HUES64 (cell line): Measurements from ENCODE around the gene FBXL13.

Experiments
- H3K27ac ChIP-seq: 2 replicates; pipeline ENCODE4 v1.7.0; 2013; ENCODE audit warnings: low read depth, low read length, inconsistent platforms
- H3K27me3 ChIP-seq: 2 replicates; pipeline ENCODE4 v1.6.1; 2013; ENCODE audit warnings: mild to moderate bottlenecking, low read length; ENCODE audit not compliant: insufficient read depth
- H3K36me3 ChIP-seq: 2 replicates; pipeline ENCODE4 v1.6.1; 2013; ENCODE audit warnings: mild to moderate bottlenecking, low read length; ENCODE audit not compliant: insufficient read depth
- H3K4me1 ChIP-seq: 2 replicates; pipeline ENCODE4 v1.6.1; 2013; ENCODE audit warnings: mild to moderate bottlenecking, low read length, moderate library complexity; ENCODE audit not compliant: insufficient read depth
- H3K4me3 ChIP-seq: 2 replicates; pipeline ENCODE4 v1.5.1; 2013; ENCODE audit warnings: mild to moderate bottlenecking, low read length, moderate library complexity
- H3K9ac ChIP-seq: 2 replicates; pipeline ENCODE4 v1.6.1; 2013; ENCODE audit warnings: mild to moderate bottlenecking, low read depth, low read length
- H3K9me3 ChIP-seq: 2 replicates; pipeline ENCODE4 v1.6.1; 2013; ENCODE audit warnings: low read depth, low read length; ENCODE audit not compliant: insufficient read depth
- WGBS: fragments of 150-250, 120-280 bp; methylation state at CpG from one replicate; pipeline ENCODE4 v1.1.7; 2013; ENCODE audit warnings: missing lambda C conversion rate; 5-methylcytosine and 5-hydroxymethylcytosine counted together

FBXL13 gene

DNA sequence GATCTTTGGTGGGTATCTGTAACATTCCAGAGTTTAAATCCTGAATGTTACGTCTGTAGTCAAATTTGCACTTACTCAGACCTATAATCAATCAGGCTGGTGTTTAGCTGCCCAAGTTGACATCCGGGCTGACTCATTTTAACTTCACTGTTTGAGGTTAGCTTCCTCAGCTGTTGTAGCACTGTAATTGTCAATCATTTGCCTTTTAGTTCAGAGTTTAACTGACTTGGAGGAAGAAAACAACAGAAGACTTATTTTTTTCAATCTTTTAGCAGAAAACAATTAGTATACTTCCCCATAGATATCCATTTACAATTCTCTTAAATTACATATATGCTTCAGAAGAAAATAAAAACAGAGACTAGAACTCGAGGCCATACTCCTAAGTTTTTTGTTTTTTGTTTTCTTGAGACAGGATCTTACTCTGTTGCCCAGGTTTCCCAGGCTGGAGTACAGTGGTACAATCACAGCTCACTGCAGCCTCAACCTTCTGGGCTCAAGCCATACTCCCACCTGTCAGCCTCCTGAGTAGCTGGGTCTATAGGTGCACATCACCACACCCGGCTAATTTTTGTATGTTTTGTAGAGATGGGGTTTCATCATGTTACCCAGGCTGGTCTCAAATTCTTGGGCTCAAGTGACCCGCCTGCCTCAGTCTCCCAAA, 200.3 kb downstream of the FBXL13 start:
- Histone ChIP-seq H3K9me3 (no peaks in the 10 kb centered on the region), H3K9ac (no peak overlapping the region), H3K4me3 (no peak overlapping the region), H3K27ac (no peak overlapping the region), H3K4me1 (no peaks in the 10 kb centered on the region), H3K36me3 (no peaks in the 10 kb centered on the region), H3K27me3 (no peaks in the 10 kb centered on the region)
- WGBS = 93% methylated on average over 5 of the region's 5 CpGs

DNA sequence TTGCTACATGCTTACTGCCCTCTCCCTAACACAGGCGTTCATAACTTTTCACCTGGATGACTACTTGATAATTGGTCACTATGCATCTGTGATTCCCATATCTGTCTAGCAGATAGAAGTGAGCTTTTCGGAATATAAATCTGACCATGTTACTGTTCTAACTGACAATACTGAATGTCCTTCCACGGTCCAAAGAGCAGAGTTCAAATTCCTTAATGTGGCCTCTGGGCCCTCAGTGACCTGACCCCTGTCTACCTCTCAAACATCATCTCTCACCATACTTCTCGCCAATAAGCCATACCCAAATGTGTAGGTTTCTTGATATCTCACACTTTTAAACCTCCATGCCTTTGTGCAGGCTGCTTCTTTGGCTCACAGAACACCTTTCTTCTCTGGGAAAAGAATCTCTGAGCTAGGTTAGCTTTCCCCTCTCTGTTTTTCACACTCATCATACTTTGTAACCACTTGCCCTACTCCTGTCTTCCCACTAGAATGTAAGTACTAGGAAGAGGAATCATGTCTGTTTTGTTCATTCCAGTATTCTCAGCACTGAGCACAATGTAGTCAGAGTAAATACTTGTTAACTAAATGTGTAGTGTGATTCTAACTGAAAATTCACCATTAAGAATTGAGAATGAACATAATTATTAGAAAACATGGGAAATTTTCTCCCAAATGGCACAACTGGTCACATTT, 201.0 kb downstream of the FBXL13 start:
- Histone ChIP-seq H3K27me3 (no peaks in the 10 kb centered on the region), H3K4me1 (no peaks in the 10 kb centered on the region), H3K27ac (no peak overlapping the region), H3K9me3 (no peaks in the 10 kb centered on the region), H3K36me3 (no peaks in the 10 kb centered on the region), H3K4me3 (no peak overlapping the region), H3K9ac (no peak overlapping the region)
- 90% methylated on average over 4 of the region's 4 CpGs for WGBS

DNA sequence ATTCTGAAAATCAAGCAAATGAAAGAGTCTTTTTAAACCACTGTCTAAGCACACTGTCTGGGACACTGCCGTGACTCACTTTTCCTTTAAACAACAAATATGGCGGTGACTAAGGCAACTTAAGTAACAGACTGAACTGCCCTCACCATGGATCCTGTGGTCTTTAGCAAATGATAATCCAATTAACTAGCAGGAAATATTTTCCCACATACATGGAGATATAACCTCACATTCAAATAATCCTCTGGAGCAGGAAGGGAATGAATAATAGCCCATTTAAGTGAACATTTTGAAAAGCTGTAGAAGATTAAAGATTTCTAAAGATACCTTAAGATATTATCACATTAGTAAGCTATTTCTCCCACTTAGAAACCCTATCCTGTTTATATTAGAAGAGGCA, 202.1 kb downstream of the FBXL13 start:
- Histone ChIP-seq H3K9ac (no peak overlapping the region), H3K4me1 (no peaks in the 10 kb centered on the region), H3K27me3 (no peaks in the 10 kb centered on the region), H3K9me3 (no peaks in the 10 kb centered on the region), H3K27ac (no peak overlapping the region; the same call in 1 of the 2 replicates), H3K4me3 (no peak overlapping the region), H3K36me3 (no peaks in the 10 kb centered on the region)
- WGBS = 91% methylated on average over 2 of the region's 2 CpGs

DNA sequence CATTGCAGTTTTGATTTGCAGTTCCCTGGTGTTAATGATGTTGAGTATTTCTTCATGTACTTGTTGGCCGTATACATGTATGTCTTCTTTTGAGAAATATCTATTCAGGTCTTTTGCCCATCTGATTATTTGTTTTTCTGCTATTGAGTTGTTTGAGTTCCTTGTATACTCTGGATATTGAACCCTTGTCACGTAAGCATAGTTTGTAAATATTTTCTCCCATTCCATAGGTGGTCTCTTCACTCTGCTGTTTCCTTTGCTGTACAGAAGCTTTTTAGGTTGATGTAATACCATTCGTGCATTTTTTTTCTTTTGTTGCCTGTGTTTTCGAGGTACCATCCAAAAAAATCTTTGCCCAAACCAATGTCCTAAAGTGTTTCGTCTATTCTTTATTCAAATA, 205.4 kb downstream of the FBXL13 start:
- Histone ChIP-seq H3K4me3 (no peak overlapping the region), H3K36me3 (no peaks in the 10 kb centered on the region), H3K9me3 (no peaks in the 10 kb centered on the region), H3K4me1 (no peaks in the 10 kb centered on the region), H3K9ac (no peak overlapping the region), H3K27ac (no peak overlapping the region), H3K27me3 (no peaks in the 10 kb centered on the region)
- 93% methylated on average over 4 of the region's 5 CpGs for WGBS

DNA sequence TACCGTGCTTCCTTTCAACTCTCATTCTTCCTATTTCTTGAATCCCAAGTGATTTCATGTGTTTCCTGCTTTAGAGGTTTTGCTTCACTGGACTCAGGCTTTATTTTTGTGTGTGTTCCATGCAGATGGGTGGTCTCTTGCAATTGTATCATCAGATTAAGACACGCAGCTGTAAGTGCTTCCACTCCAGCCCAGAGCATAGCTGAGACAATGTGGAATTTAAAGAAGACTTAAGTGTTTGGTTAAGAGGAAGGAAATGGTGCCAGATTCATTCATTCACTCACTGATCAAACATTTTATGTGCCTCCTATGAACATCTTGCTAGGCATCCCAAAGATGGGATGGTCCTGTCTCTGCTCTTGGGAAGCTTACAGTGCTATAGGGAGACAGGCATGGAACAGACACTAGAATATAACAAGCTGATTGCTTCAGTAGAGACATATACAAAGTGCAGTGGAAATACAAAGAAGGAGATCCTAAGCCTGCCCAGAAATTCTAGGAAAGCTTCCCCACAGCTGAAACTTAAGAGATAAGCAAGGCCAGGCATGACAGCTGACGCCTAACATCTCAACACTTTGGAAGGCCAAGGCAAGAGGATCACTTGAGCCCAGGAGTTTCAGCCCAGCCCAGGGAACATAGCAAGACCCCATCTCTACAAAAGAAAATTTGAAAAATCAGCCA, 207.9 kb downstream of the FBXL13 start:
- no peaks in the 10 kb centered on the region for H3K36me3 ChIP-seq
- H3K9ac ChIP-seq = no peak overlapping the region
- H3K27me3 ChIP-seq = no peaks in the 10 kb centered on the region
- H3K27ac ChIP-seq = no peak overlapping the region
- no peaks in the 10 kb centered on the region for H3K9me3 ChIP-seq
- no peak overlapping the region for H3K4me3 ChIP-seq
- no peaks in the 10 kb centered on the region for H3K4me1 ChIP-seq
- 96% methylated on average over 3 of the region's 3 CpGs for WGBS

DNA sequence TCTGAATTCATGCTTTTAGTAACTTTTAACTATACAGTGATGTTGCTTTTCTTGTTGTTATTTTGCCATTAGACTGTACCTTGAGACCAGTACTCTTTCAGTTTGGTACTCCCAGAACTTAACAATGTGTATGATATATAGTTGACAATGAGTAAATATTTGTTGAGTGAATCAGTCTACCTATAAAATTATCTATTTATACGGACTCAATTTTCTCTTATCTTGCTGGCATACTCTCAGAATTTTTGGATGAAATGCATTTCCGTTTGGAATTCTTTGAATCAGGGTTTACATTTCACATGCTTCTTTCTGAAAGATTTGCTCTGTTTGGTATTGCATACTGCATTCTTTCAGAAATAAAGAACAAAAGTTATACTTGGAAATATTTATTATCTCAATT, 209.6 kb downstream of the FBXL13 start:
- Histone ChIP-seq H3K9me3 (no peaks in the 10 kb centered on the region), H3K4me3 (no peak overlapping the region), H3K4me1 (no peaks in the 10 kb centered on the region), H3K9ac (no peak overlapping the region), H3K27ac (no peak overlapping the region), H3K36me3 (no peaks in the 10 kb centered on the region), H3K27me3 (no peaks in the 10 kb centered on the region)
- WGBS = 83% methylated on average over 2 of the region's 2 CpGs

DNA sequence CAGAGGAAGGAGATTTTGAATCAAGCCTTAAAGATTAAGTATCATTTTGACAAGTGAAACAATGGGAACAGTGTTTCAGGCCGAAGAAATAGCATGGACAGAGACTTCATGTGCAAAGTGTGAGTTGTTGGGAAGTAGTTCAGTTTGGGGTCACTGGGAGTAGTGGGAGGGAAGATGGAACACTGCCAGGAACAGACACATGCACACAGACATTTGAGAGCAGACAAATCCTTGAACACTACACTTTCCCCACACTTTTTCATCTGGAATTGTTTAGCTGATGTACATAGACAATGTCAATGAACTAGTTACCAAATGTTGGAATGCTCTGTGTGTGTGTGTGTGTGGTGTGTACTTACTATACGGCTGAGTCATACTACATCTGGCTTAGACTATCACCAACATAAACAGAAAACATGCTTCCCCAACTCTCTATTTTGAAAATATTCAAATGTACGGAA, 214.2 kb downstream of the FBXL13 start:
- no peak overlapping the region for H3K4me3 ChIP-seq
- 88% methylated on average over 1 of the region's 3 CpGs for WGBS
- no peak overlapping the region for H3K9ac ChIP-seq
- no peaks in the 10 kb centered on the region for H3K4me1 ChIP-seq
- H3K27me3 ChIP-seq = no peaks in the 10 kb centered on the region
- no peaks in the 10 kb centered on the region for H3K9me3 ChIP-seq
- no peak overlapping the region for H3K27ac ChIP-seq
- no peaks in the 10 kb centered on the region for H3K36me3 ChIP-seq

DNA sequence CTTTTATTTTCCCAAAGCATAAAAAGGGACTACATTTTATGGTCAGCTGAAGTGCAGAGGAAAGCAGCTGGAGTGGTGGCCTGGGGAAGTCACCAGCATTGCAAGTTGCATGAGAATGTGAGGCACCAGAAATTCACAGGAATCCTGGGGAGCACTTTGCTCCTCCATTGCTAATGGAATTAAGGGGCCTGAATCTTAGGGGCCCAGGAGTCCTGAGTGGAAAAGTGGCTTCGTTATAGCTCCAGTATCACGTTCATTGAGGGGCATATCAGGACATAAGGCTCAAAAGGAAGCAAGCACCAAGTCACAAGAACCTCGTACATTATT, 214.8 kb downstream of the FBXL13 start:
- H3K27ac ChIP-seq = no peak overlapping the region

DNA sequence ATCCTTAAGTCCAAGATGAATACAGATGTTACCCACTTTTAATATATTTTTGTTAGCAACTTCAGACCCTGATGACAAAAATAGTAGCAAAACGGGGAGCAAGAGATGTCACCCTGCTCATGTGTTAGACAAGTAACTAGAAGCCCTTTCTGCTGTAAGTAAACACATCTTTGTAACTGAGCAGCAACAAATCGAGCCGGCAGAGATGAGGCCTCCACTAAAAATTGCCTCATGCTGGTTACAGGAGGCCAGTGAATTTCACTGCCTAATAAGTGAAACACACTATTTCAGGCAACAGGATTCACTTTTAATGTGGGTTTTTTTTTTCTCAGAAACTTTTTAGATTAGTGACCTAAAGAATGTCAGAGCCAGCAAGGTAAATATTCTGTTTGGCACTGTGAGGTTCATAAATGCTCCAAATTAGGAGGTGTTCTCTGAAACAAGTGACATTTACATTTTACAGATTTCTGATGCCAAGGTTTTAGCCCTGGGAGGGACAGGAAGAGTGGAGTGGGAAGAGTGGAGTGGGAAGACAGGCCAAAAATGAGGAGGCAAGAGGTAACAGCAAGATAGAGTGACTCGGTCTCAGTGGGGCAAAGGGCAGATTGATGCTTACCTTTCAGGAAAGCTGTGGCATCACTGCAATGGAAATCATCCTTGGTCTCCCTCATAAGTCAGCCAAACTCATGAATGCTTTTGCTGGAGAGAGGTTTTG, 215.4 kb downstream of the FBXL13 start:
- Histone ChIP-seq H3K4me1 (no peaks in the 10 kb centered on the region), H3K9me3 (no peaks in the 10 kb centered on the region), H3K27me3 (no peaks in the 10 kb centered on the region), H3K9ac (no peak overlapping the region), H3K4me3 (no peak overlapping the region), H3K27ac (no peak overlapping the region), H3K36me3 (no peaks in the 10 kb centered on the region)
- 85% methylated on average over 4 of the region's 4 CpGs for WGBS

More for the DNA sequence above, 214.8 kb downstream of the FBXL13 start:
- 92% methylated on average over 3 of the region's 3 CpGs for WGBS
- Histone ChIP-seq H3K4me3 (no peak overlapping the region), H3K27me3 (no peaks in the 10 kb centered on the region), H3K36me3 (no peaks in the 10 kb centered on the region), H3K4me1 (no peaks in the 10 kb centered on the region), H3K9me3 (no peaks in the 10 kb centered on the region), H3K9ac (no peak overlapping the region)

DNA sequence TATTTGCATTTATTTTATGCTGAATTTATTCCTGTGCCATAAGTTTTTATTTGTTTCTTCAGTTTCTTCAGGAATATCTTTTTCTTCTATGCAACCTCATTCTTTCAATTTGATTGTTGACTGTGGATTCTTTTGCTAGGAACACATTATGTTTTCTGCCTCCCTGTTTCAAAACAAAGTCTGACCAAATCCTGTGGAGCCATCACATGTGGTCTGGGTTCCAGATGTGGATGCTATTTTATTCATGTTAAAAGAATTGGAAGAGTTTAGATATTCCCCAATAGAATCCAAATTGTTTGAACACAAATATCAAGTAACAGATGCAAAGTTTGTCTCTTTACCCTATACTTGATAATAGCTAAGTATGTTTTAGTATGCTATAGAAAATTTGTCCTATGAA, 218.6 kb downstream of the FBXL13 start:
- no peak overlapping the region for H3K4me3 ChIP-seq
- no peaks in the 10 kb centered on the region for H3K4me1 ChIP-seq
- no peaks in the 10 kb centered on the region for H3K36me3 ChIP-seq
- H3K27ac ChIP-seq = no peak overlapping the region
- no peaks in the 10 kb centered on the region for H3K9me3 ChIP-seq
- H3K9ac ChIP-seq = no peak overlapping the region
- H3K27me3 ChIP-seq = no peaks in the 10 kb centered on the region

DNA sequence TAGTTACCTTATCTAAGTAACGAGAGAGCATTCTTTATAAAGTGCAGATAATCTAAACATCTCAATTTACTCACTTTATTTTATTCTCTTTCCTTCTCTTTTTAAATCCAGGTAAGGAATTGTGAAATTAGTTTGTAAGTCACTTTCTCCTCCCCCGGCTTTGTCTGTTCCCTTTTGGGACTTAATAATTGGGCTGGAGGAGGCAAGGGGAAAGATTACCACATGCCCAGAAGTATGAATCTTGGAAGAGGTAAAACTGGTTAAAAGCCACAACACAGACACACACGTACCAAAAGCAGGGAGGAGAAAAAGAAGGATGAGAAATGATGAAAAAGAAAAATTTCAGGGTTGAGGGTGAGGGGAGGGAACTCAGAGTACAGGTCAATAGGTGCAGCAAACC, 225.1 kb downstream of the FBXL13 start:
- WGBS = 100% methylated on average over 2 of the region's 3 CpGs
- Histone ChIP-seq H3K36me3 (no peaks in the 10 kb centered on the region), H3K27me3 (no peaks in the 10 kb centered on the region), H3K9me3 (no peaks in the 10 kb centered on the region), H3K27ac (no peak overlapping the region), H3K4me3 (no peak overlapping the region), H3K9ac (no peak overlapping the region), H3K4me1 (no peaks in the 10 kb centered on the region)
